Neural progenitor cell (in vitro differentiated cells): ENCODE data around the gene ATP8A1.

ENCODE experiments used
- CTCF ChIP-seq: fragments of 200-600 bp; sonication (generic); IDR thresholded peaks from 2 replicates; pipeline ENCODE4 v1.5.1; 2017; ENCODE audit warnings: antibody characterized with exemption, mild to moderate bottlenecking
- EZH2 ChIP-seq: fragments of 200-600 bp; sonication (generic); IDR thresholded peaks from 2 replicates; pipeline ENCODE4 v1.6.1; 2017; ENCODE audit warnings: antibody characterized with exemption, mild to moderate bottlenecking, moderate library complexity

- TF ChIP-seq EZH2: no peak
- no peak for TF ChIP-seq CTCF
These were observed 15.2 kb downstream of the ATP8A1 start for GRCh38 chr4:42641656-42642055.
